Activated CD4-positive, CD25-positive, alpha-beta regulatory T cell treated with anti-CD3 and anti-CD28 coated beads, Interleukin-2, amount 50 U/mL, for 16 hours (primary cell): ENCODE data around the gene SREK1IP1.
"Not testable (repeated sequence)": the region's sequence is repeated elsewhere in the genome, so short reads cannot be mapped to it uniquely, and the experiment has no call there.

ENCODE experiments used
- DNase-seq: peaks from one replicate; pipeline ENCODE4 v3.0.0-alpha.2; 2020; ENCODE audit warnings: low read depth, low spot score

Gene SREK1IP1

GRCh38 chr5:64765804-64766504, 2.5 kb downstream of the SREK1IP1 start:
- DNase-seq, result no peak

DNA sequence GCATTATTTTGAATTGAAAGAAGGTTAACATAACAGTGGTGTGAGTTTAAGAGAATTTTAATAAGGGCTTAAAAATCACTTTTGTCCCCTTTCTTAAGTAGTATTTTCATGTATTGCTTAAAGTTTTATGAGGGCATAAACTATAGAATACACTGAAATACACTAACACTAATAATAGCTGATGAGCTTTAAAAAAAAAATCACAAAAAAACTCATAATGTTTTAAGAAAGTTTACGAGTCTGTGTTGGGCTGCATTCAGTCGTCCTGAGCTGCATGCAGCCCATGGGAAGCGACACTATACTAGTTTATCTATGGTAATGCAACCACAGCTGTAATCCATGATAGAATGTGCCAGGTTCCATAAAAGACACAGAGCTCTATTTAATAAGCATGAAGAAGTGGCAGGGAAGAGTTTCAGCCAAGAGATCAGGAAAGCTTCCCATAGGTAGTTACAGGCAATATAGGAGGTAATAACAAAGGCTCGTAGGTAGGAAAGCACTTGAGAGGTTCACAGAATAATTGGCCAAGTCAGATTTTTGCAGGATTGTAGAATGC, 4.5 kb downstream of the SREK1IP1 start:
- DNase-seq, result no peak

- DNase-seq, result no peak
These were observed 8.4 kb downstream of the SREK1IP1 start for GRCh38 chr5:64759960-64760660.

DNA sequence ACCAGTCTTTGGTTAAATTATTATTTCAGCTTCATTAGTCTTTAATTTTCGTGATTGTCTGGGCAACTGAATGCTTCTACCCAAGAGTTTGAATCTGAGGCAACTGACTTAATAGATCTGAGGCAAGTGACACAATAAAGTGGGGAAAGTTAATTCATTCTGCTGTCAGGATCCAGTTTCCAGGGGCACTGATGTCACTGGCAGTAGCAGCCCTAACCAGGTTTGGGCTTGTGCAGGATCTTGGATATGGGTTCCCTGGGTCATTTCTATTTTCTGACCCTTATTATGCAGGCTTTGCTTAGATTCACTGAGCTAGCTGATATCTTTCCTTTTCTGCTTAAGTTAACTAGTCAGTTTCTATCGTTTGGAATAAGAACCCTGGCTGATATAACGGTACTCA, 9.6 kb downstream of the SREK1IP1 start:
- no peak for DNase-seq

DNA sequence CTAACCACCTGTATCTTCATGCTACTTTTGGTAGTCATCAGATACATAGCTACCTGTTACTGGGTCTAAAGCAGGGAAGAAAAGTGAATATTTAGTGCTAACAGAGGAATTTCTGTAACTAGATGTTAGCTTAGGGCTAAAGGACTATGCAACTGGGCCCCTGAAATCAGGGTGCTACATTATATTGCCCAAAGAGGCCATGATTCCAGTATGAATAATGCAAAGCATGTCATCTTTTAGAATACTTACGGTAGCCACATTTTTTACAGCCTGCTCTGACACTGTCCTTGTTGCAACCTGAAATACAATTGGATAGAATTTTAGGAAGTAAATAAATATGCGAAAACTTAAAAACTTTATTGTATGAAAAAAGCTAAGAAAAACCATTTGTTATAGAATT, 14.4 kb downstream of the SREK1IP1 start:
- DNase-seq, result no peak

DNA sequence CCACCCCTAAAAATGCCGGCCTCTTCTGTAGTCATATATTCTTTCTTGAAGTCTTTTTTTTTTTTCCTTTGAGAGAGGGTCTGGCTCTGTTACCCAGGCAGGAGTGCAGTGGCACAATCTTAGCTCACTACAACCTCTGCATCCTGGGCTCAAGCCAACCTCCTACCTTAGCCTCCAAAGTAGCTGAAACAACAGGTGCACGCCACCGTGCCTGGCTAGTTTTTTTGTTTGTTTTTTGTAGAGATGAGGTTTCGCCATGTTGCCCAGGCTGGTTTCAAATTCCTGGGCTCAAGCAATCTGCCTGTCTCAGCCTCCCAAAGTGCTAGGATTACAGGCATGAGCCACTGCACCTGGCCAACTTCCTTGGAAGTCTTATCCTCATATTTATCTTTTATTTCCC, 19.1 kb downstream of the SREK1IP1 start:
- DNase-seq, result no peak

GRCh38 chr5:64746446-64746845, 22.0 kb downstream of the SREK1IP1 start:
- DNase-seq, result no peak

DNA sequence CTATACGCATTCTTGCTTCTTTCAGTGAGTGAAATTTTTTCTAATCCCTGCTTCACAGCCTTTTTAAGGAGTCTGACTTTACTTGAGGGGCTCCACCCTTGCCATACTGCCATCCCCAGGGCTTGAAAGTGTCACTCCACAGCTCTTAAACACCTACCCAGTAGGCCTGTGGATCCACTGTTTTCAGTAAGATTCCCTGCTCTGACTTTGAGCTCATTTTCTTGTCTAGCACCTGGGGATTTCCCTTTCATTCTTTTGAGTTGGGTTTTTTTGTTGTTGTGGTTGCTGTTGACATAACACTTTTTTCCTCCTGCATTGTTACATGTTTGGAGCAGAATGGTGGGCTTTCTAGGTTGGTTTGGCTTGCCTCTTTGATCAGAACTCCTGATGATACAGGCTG, 23.6 kb downstream of the SREK1IP1 start:
- DNase-seq, result no peak

DNA sequence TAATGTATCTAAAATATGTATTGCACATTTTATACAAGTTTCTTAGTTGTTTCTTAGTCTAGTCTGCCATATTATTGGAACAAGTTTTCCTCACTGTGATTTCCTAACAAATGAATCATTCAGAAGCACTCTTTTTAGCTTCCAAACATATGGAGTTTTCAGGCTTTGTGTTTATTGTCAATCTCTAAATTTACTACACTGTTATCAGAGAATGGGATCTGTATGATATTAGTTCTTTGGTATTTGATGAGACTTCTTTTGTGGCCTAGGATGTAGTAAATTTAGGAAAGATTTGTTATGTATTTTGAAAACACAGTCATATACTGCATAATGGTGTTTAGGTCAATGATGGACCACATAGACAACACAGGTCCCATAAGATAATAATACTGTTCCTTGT, 25.7 kb downstream of the SREK1IP1 start:
- no peak for DNase-seq

- DNase-seq, result no peak
These were observed 26.1 kb downstream of the SREK1IP1 start for GRCh38 chr5:64742411-64742810.

GRCh38 chr5:64727150-64727549, 41.3 kb downstream of the SREK1IP1 start:
- no peak for DNase-seq

GRCh38 chr5:64722588-64722987, 45.9 kb downstream of the SREK1IP1 start:
- DNase-seq, result no peak

GRCh38 chr5:64714495-64714894, 54.0 kb downstream of the SREK1IP1 start:
- not testable (repeated sequence) for DNase-seq

- DNase-seq, result no peak
These were observed 61.3 kb downstream of the SREK1IP1 start for GRCh38 chr5:64707191-64707590.

- not testable (repeated sequence) for DNase-seq
These were observed 62.4 kb downstream of the SREK1IP1 start for GRCh38 chr5:64706074-64706473.

- DNase-seq, result no peak
These were observed 67.7 kb downstream of the SREK1IP1 start for GRCh38 chr5:64700765-64701164.

GRCh38 chr5:64696414-64696813, 72.1 kb downstream of the SREK1IP1 start:
- DNase-seq, result not testable (repeated sequence)

- no peak for DNase-seq
These were observed 74.9 kb downstream of the SREK1IP1 start for GRCh38 chr5:64693636-64694035.

DNA sequence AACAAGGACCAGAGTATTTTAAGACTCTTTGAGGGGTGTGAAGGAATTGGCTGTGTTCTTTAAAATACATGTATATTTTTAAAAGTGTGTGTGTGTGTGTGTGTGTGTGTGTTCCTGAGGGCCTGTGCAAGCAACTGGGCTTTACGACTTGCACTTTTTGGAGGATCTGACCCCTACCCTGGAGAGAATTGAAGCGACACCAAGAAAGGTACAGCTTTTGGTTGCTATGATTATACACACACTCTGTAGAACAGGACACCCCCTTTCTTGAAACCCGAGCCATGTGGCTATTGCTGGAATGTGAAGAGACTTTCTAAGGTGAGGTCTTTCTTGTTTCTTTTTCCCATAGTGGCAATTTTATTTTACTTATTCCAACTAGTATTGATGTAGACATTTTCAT, 77.2 kb downstream of the SREK1IP1 start:
- DNase-seq, result no peak

DNA sequence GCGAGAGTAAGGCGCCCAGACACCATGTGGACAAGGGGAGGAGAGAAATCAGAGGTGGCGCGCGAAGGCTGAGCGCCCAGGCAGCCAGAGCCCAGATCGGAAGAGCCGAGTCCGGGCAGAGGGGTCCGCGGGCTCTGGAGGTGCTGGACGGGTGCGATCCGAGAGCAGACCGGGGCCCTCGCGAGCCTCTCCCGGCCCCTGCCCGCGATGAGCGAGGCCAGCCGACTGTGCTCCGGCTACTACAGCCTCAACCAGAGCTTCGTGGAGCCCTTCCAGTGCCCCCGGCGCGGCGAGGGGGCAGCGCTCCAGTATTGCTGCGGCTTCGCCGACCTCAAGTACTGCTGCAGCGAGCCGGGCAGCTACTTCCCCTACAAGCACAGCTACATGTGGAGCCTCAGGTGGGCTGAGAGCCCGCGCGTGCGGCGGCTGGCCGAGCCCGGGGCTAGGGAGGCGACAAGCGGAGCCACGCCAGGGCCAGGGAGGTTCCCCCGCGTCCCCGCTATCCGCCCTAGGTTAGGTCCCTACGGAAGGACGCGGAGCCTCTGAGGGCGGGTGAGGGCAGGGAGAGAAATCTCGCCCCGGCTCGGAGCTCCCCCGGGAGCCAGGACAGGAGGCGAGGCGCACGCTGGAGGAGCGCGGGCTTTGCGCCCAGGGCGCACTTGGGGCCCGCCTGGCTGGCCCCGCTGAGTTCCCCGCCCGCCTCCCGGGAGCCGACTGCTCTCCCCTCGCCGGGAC, 77.9 kb downstream of the SREK1IP1 start, which contains the start of gene SHISAL2B:
Gene SHISAL2B, plus strand, starts transcription at position 87 of the 735 bp plus-strand sequence. Its CDS starts 121 bp downstream, at position 208.
- DNase-seq, result no peak

DNA sequence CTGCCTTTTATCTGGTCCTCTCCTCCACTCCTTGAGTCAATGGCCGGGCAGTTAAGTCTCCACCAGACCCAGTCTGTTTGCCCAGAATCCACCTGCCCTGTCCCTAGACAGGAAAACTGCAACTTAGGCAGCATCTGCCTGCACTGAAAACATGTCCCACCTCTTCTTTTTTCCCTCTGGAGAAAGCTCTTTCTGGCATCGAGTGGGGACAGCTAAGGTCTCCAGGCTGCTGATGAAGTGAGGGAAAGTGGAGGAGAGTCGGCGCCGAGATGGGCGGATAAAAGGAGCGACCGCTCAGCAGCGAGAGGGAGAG, 78.4 kb downstream of the SREK1IP1 start:
- no peak for DNase-seq

- no peak for DNase-seq
These were observed 79.5 kb downstream of the SREK1IP1 start for GRCh38 chr5:64688965-64689364.
